ENCODE measurements around the gene GPR89A.
"Not testable (repeated sequence)": the region's sequence is repeated elsewhere in the genome, so short reads cannot be mapped to it uniquely, and the experiment has no call there.

The GPR89A gene

DNA sequence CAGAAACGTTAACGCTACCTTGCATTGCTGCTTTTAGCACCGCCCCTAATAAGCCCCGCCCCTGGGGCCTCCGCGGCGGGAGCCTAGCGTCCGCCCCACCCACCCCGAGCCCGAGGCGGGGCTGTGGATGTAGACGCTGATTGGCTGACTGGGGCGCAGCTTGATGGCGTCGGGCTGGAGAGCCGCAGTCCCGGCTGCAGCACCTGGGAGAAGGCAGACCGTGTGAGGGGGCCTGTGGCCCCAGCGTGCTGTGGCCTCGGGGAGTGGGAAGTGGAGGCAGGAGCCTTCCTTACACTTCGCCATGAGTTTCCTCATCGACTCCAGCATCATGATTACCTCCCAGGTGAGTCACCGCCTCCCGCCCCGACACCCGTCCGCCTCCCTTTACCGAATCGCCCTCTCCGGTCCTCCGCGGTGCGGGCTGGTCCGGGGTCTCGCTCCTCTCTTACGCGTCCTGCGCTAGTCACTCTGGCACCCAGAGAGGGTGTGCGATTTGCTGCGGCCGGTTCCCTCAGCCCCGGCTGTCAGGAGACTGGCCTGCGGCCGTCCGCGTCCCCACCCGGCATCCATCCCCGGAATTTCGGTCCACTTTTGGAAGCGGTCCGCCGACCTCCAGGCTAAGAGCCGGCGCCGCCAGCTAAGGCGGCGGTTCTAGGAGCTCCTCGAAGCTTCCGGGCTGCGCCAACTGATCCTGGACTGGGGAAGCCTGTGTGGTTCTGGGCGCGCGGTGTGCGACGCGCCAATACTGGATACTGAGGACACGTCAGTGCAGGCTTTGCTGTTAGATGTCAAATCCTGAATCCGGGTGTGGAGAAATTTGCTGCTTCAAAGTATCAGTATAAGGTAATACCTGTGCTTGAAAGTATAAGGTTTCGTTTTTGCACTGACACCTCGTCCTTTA, at the start of gene GPR89A:
TSS of gene GPR89A (plus strand) at position 156 of the 901 bp plus-strand sequence. CDS start at position 302, 146 bp downstream.
- peak; percentile 90 to 96 (median 93) for DNase-seq (ENCODE audit: low read depth in 3 of 3)

DNA sequence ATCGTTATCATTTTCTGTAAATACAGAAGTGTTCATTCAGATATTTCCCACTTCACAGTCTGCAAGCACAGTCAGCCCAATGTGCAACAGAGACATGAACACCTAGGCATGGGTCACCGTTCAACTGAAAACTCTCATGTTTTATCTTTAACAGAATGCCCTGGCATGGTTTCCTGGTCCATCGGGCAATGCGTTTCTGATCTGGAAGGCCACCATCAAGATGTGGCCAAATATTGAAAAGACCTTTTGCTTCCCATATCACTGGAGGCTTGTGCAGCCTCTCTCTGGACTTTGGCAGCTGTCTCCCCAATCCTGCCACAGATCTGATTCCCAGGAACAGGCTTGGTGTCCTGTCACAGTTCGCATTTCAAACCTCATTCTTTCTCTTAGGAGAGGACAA, 21.0 kb upstream of the GPR89A start:
- not testable (repeated sequence) for DNase-seq (ENCODE audit: low read depth in 3 of 3)

DNA sequence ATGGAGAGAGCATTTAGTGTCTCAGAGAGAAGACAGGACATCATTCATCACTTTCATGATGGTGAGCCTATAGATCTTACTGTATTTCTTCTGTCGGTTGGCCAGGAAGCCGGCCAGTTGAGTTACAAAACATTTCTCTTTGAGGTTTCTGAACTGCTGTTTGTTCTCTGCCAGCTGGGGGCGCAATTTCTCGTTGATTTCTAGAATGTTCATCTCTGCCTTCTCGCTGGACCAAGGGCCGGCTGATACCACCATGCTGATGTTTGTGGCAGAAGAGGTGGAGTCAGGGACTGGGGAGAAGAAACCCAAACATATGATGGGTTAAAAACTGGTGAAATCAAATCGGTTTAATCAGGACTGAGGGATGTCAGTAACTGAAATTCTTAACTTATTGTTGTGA, 17.0 kb upstream of the GPR89A start:
- peak in 2 of 3 experiments; percentile 6 to 46 for DNase-seq (ENCODE audit: low read depth in 3 of 3)

DNA sequence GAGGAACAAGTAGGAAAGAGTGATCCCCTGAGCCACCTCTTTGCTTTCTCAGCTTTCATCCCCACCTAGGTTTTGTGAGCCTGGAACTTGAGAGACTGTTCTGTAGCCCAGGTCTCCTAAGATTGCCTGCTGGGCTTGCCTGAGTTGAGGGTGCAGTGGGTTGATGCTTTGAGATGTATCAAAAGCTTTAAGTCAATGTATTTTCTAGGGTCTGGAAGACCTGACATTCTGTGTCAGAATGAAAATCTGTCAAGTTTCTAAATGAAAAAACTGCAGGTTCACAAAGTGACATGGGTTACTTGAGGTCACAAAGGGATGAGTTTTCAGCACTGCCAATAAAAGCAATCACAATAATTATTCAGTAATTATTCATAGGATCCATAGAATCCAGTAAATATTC, 15.4 kb upstream of the GPR89A start:
- not testable (repeated sequence) for DNase-seq (ENCODE audit: low read depth in 3 of 3)

DNA sequence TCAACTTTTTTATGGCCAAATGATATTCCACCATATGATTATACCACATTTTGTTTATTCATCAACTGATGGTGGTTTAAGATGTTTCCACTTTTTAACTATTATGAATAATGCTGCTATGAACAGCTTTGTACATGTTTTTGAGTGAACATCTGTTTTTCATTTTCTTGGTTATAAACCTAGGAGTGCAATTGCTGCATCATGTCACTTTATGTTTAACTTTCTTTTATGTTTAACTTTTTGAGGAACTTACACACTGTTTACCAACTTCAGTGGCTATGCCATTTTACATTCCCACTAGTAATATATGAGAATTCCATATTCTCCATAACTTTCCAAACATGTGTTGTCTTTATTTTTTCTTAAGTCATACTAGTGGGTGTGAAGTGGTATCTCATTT, 12.4 kb upstream of the GPR89A start:
- not testable (repeated sequence) for DNase-seq (ENCODE audit: low read depth in 3 of 3)

DNA sequence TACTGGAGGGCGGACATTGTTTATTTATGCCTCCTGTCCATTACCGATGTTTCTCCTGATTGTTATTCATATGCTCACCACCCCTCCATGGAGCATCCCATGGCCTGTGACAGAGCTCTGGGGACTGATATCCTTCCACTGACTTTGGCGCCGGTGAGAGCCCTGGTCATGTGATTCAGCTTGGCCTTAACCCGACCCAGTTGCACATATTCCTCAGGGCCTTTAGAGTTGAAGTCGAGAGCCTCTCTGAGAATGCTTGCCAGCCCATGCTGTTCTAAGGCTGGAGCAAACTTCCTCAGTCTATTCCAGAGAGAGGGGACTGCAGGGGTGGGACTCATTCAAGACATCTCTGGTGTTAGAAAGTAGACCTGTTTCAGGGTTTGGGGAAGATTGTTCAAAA, 11.6 kb upstream of the GPR89A start:
- not testable (repeated sequence) for DNase-seq (ENCODE audit: low read depth in 3 of 3)

DNA sequence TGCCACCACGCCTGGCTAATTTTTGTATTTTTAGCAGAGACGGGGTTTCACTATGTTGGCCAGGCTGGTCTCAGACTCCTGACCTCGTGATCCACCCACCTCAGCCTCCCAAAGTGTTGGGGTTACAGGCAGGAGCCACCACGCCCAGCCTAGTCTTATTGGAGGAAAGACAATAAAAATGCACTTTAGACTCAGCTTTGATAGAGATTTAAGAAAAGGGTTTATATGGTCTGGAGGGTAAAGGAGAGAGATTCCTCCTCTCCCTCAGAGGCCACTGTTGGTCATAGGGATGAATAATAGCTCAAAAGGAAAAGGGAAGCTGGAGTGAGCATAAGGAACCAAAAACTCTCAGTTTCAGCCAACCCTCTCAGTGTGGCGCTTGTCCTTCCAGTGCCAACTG, 8.4 kb upstream of the GPR89A start:
- not testable (repeated sequence) for DNase-seq (ENCODE audit: low read depth in 3 of 3)

DNA sequence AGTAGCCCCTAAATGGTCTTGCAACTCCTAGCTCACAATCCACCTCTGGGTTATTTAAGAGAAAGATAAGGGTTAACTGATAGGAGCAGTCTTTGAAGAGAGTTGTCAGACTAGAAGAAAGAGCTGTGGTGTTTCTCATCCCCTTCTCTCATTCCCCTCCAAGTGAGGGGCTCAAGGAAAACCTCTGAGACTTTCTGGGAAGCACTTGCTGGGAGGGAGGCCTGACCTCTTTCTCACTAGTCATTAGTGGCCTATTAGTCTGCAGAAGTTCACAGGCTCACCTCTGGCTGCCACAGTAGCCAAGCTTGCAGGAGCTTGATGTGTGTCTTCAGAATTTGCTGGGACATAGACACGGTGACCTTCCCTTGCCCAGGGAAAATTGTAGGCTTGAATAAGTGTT, 6.2 kb upstream of the GPR89A start:
- DNase-seq (ENCODE audit: low read depth in 3 of 3): no peak

DNA sequence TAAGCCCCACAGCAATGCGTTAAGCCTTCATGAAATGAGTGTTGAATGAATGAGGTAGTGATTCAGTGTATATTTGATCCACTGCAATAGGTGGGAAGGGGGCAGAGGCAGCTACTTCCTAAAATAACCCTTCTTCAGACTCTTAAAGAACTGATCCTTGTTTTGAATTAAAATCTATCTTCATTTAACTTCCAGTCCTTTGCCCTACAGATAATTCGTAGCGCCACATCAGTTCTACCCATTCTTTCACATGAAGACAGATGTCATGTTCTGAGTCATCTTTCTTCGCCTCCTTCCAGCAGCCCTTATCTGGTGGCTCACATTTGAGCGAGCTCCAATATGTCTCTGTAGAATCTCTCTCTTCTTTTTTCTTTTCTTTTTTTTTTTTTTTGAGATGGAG, 948 bp upstream of the GPR89A start:
- DNase-seq (ENCODE audit: low read depth in 3 of 3): not testable (repeated sequence)

DNA sequence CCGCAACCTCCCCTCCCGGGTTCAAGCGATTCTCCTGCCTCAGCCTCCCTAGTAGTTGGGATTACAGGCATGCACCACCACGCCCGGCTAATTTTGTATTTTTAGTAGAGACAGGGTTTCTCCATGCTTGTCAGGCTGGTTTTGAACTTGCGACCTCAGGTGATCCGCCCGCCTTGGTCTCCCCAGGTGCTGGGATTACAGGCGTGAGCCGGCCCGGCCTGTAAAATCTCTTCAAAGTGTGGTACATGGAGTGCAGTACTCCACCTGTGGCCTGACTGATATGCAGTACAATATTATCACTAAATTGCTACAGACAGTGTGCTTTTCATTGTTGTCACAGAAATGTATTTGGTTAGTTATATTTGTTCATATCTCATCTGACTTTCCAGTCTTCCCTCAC, 499 bp upstream of the GPR89A start:
- not testable (repeated sequence) for DNase-seq (ENCODE audit: low read depth in 3 of 3)

DNA sequence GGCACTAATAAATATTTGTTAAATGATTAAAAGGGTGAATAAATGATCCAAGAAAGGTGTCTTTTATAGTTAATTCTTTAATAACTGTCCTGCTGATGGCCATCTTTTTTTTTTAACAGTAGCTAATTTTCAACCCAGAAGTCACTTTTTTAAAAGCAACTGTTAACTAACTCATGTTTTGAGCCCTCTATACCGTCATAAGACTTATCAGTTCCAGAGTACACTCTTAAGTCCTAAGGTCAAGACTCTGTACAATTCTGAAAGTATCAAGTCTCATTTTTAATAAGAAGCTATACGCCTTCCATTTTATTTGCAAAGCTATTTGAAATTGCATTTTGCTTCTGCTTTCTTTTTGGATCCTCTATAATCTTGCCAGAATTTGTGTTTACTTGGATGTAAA, 3.0 kb downstream of the GPR89A start:
- DNase-seq (ENCODE audit: low read depth in 3 of 3): not testable (repeated sequence)

DNA sequence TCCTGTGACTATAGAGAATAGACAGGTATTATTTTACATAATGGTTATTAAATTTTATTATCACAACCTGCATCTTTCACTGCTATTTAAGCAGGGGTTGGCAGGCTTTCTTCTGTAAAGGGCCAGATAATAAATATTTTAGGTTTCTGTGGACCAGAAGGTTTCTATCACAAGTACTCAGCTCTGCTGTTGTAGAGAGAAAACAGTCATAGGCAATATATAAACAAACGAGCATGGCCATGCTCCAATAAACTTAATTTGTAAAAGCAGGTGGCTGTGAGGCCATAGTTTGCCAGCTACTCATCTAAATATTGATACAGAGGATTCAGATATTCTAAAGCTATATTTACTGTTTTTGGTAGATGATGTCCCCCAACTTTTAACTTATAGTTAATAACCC, 12.3 kb downstream of the GPR89A start:
- DNase-seq (ENCODE audit: low read depth in 3 of 3): not testable (repeated sequence)

DNA sequence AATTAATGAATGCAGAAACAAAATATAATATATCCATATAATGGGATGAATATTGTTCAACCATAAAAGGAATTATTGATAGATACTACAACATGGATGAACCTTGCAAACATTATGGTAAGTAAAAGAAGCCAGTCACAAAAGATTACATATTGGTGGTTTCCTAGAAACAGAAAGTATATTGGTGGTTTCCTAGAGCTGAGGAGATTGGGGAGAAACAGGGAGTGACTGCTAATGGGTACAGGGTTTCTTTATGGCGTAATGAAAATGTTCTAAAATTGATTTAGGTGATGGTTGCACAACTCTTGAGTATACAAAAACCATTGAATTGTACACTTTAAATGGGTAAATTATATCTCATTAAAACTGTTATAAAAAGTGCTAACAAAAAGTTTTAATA, 14.4 kb downstream of the GPR89A start:
- not testable (repeated sequence) for DNase-seq (ENCODE audit: low read depth in 3 of 3)

DNA sequence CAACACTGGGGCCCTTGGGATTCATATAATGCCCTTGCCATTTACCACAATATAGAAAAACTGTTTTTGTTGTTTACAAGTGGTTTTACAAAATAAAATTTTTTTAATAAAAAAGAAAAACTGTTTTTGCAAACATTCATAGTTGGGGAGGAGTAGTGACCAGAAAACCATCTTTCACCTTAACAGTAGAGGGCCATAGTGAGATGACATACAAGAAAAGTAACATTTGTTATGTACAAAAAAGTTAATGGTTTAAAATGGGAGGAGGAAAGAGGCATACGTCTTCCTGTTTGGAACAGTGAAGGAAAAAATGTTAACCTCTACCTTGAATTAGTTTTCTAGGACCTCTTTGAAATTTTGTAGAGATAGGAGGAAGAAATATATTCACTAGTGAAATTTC, 28.4 kb downstream of the GPR89A start:
- DNase-seq (ENCODE audit: low read depth in 3 of 3): not testable (repeated sequence)

DNA sequence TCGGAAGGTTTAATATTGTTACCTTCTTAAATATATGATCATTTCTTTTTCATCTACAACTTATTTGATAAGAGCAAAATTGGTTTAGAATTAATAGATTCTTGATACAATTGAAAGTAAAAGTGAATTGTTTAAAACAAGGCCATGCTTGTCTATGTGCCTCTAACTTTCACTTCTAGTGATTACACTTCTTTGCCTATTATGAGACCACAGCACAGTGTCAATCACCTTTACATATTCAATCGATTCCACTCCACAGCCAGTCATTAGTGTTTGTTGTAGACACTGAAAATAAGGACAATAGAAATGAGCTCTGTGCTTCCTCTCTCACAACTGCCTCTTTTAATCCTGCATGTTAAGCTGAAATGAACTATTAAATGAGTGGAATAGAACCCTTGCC, 34.1 kb downstream of the GPR89A start:
- not testable (repeated sequence) for DNase-seq (ENCODE audit: low read depth in 3 of 3)

DNA sequence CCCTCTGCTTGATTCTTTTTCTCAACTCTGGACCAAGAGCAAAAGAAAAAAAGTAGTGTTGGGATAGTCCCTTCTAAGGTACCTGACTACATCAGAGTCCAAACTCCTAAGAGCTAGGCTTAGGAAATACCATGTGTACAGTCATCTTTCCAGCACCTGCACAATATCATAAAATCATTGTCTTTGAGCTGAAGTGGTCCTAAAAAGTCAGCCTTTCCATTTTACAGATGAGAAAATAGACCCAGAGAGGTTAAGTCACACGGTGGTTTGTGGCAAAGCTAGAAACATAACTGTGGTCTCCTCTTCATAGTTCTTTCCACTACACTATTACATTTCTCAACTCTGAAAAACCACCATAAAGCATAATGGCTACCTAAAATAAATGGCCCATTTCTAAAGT, 36.2 kb downstream of the GPR89A start:
- DNase-seq (ENCODE audit: low read depth in 3 of 3): not testable (repeated sequence)

DNA sequence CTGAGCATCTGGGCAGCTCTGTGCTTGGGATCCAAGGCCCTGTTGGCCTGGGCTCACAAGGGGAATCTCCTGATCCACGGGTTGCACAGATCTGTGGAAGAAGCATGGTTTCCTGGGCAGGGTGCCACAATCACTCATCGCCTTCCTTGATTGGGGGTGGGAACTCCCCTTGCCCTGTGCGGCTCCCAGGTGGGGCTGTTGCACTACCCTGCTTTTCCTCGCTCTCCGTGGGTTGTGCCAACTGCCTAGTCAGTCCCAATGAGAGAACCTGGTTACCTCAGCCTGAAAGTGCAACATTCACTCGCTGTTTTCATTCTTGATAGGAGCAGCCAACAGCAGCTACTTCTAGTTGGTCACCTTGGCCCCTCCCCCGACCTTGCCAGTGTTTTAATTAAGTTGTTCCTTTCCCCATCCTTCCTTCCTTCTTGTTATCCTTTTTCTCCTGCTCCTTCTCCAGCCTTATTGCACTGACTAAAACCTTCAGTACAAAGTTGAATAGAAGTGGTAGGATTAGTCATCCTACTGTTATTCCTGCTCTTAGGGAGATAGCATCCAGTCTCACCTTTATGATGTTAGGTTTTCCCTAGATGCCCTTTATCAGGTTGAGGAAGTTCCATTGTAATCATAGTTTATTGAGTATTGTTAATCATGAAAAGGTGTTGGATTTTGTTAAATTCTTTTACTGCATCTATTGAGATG, 48.6 kb downstream of the GPR89A start:
- DNase-seq (ENCODE audit: low read depth in 3 of 3): not testable (repeated sequence)

DNA sequence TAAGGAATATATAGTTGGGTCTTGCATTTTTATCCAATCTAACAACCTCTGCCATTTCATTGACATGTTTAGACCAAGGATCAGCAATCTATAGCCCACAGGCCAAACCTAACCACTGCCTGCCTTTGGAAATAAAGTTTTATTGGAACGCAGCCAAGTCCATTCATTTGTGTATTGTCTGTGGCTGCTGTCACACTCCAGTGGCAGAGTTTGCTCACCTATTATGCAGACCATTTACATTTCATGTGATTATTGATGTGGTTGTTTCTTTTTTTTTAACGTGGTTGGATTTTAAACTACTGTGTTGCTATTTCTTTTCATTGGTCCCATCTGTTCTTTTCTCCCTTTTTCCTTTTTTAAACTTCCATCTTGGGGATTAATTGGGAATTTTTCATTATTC, 54.7 kb downstream of the GPR89A start:
- not testable (repeated sequence) for DNase-seq (ENCODE audit: low read depth in 3 of 3)

DNA sequence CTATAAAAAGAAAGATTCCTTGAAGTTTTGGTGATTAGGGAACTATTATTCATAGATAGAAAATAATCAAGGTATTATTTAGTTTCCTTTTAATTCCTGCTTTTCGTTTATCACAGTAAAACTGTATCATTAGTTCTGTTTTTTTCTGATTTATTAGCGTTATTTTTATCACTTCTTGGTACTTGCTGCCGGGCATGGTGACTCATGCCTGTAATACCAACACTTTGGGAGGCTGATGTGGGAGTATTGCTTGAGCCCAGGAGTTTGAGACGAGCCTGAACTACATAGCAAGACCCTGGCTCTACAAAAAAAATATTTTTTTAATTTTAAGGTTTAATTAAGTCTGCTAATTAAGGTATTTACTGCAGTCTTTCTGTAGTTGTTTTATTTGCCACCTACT, 57.2 kb downstream of the GPR89A start:
- not testable (repeated sequence) for DNase-seq (ENCODE audit: low read depth in 3 of 3)

DNA sequence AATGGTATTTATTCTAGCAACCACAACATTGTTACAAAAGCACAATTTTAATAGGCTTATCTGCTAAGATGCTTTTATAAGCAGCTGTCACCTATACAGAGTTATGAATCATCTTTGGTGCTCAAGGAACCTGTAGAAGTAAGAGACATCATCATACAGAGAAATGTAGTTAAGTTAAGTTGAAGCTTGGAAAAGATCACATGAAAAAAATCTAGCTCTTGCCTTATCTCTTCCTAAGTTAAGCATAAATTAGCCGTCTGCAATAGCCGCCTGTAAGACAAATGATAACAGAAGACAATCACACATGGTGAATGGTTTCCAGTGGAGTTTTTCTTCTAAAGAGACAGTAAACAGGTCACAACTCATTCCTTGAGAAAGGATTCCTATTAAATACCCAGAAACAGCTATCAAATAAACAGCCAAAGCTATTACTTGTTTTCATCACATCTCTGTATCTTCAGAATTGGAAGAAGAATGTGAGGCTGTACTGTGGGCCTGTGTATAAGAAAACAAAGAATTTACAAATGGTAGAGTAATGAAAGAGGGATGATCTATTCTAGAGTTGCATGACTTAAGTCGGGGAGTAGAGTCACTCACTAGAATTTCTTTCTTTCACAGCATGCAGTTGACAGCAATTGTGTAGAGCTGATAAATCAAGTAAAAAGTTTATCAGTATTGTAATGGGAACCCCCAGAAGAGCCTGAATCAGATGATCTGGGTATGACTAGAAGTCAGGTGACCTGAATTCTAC, 63.4 kb downstream of the GPR89A start:
- not testable (repeated sequence) for DNase-seq (ENCODE audit: low read depth in 3 of 3)

DNA sequence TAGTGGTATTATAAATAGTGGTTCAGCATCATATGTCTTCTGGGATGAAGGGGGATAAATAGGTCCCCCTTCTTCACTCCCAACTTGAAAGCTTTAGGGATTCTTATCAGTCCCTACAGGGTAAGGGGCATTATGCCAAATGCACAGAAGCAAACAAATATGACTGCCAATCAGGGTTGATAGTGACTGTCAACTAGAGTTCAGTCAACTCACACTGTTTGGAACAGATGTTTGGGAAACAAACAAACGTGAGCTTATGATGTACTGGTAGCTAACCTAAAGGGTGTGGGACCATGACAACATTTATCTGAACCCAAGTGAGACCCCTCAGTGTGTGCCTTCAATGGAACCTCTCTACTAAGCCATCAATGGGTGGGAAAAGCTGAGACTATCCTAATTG, 65.4 kb downstream of the GPR89A start:
- not testable (repeated sequence) for DNase-seq (ENCODE audit: low read depth in 3 of 3)

DNA sequence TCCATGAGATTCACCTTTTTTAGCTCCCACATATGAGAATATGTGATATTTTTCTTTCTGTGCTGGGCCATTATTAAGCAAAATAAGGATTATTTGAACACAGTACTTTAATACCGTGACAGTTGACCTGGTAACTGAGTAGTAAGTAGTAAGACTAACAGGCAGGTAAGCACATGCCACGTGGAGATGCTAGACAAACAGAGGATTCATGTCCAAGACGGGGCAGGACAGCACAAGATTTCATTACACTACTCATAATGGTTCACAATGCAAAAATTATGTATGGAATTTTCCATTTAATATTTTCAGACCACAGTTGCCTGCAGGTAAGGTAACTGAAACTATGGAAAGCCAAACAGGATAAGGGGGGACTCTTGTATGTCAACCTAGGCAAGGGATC, 77.1 kb downstream of the GPR89A start:
- DNase-seq (ENCODE audit: low read depth in 3 of 3): not testable (repeated sequence)
